ENCODE data around the gene RFX8. TPM values are rescaled to one million over a fixed set of nuclear protein-coding genes. Genes with fewer than 3 reads are reported as not detected.

The RFX8 gene
- total and polyA plus RNA-seq, 2 of the 8 experiments (the other 6 are each of a cell fraction or from before 2014, with no cell fraction given) = 0.60 to 0.97 TPM

- Histone ChIP-seq H2BK5ac (ENCODE audit: low read depth, low read length) (peak overlapping the region; percentile 46; the same call in 1 of the 2 replicates), H3K4me2 (ENCODE audit: insufficient read depth in 1 of 2, low read depth in 2 of 2, low read length in 2 of 2) (no peak overlapping the region), H3K23me2 (ENCODE audit: low read depth, low read length) (no peaks in the 10 kb centered on the region), H3K18ac (ENCODE audit: extremely low read depth, low read length) (peak overlapping the region; percentile 36; the same call in 1 of the 2 replicates), H3K27ac (ENCODE audit: low read depth, low read length) (no peak overlapping the region), H3K9me3 (ENCODE audit: insufficient read depth in 2 of 2, low read depth in 1 of 2, low read length in 1 of 2) (peaks cover 9 to 16% of the 10 kb centered on the region in 2 experiments), H2AFZ (ENCODE audit: low read length) (no peak overlapping the region), H4K5ac (ENCODE audit: insufficient read length, low read depth, low read length) (no peak overlapping the region), H4K20me1 (replicated peaks in 1 of 2; ENCODE audit: control insufficient read depth in 1 of 2, insufficient read depth in 2 of 2, low read length in 2 of 2) (no peaks in the 10 kb centered on the region), H3K9ac (replicated peaks in 1 of 4; ENCODE audit: extremely low read depth in 1 of 4, low read depth in 3 of 4, low read length in 3 of 4) (no peak overlapping the region), H2AK5ac (ENCODE audit: low read depth, low read length) (peak overlapping the region; percentile 82), H2BK120ac (replicated peaks; ENCODE audit: low read depth, low read length) (peak overlapping the region; percentile 87), H3K79me2 (ENCODE audit: control insufficient read depth in 1 of 2, insufficient read depth in 2 of 2, low read length in 2 of 2) (no peaks in the 10 kb centered on the region), H3K56ac (replicated peaks; ENCODE audit: insufficient read length, low read depth, low read length) (peak overlapping the region; percentile 37), H2BK15ac (ENCODE audit: low read length) (no peak overlapping the region), H3K27me3 (replicated peaks in 1 of 4; ENCODE audit: control insufficient read depth in 3 of 4, extremely low read depth in 1 of 4, insufficient read depth in 3 of 4, low read length in 3 of 4) (no peaks in the 10 kb centered on the region; a peak in 1 of 7 replicates), H2BK12ac (ENCODE audit: low read depth, low read length) (peak overlapping the region; percentile 96; the same call in 1 of the 2 replicates), H2BK20ac (ENCODE audit: low read length) (peak overlapping the region; percentile 76; the same call in 1 of the 2 replicates), H3K14ac (ENCODE audit: insufficient read length) (peak overlapping the region; percentile 19), H4K91ac (replicated peaks; ENCODE audit: insufficient read length, low read length) (peak overlapping the region; percentile 68), H3K79me1 (ENCODE audit: low read depth, low read length) (no peaks in the 10 kb centered on the region), H3K4ac (replicated peaks; ENCODE audit: insufficient read length, low read depth, low read length) (peak overlapping the region; percentile 95), H3K23ac (ENCODE audit: insufficient read length) (no peak overlapping the region), H3K36me3 (ENCODE audit: control insufficient read depth in 2 of 4, insufficient read depth in 4 of 4, low read length in 3 of 4) (peaks cover 0 to 3% (median 0%) of the 10 kb centered on the region in 4 experiments; a peak in 1 of 8 replicates), H3K4me1 (replicated peaks in 1 of 4; ENCODE audit: control insufficient read depth in 3 of 4, insufficient read depth in 4 of 4, low read length in 3 of 4) (peaks cover 0 to 11% (median 9%) of the 10 kb centered on the region in 4 experiments; a peak in 5 of 7 replicates), H4K8ac (ENCODE audit: extremely low read depth, insufficient read depth, low read length) (no peak overlapping the region), H3K4me3 (ENCODE audit: extremely low read depth in 1 of 4, insufficient read depth in 2 of 4, low read depth in 3 of 4, low read length in 4 of 4) (no peak overlapping the region; a peak in 1 of 8 replicates)
- ChIA-PET CTCF (ENCODE audit: partially characterized antibody) (no interaction called here), POLR2A (ENCODE audit: partially characterized antibody) (no interaction called here)
- no peak for TF ChIP-seq MAX (IDR thresholded peaks at IDR 0.05)
- no peak for TF ChIP-seq TCF12 (IDR thresholded peaks at IDR 0.05; ENCODE audit: low read depth, low read length)
- TF ChIP-seq JUN (IDR thresholded peaks at IDR 0.05; ENCODE audit: low read depth, low read length) = no peak
- no peak for DNase-seq (ENCODE audit: low read depth in 1 of 2, low spot score in 2 of 2)
- no peak for FAIRE-seq
- WGBS, 2 experiments (ENCODE audit: extremely low coverage in 1 of 2, insufficient coverage in 1 of 2, insufficient read length in 1 of 2, insufficient replicate concordance in 2 of 2, low coverage in 1 of 2, low lambda C conversion rate in 2 of 2, missing lambda C conversion rate in 1 of 2) = 83% methylated on average over 8 of the region's 8 CpGs; no CpG with 5 or more reads in 1 of the 2 experiments
These were observed 42.1 kb upstream of the RFX8 start for GRCh38 chr2:101516823-101517690.

All from H1 (cell line).